GM21529 (cell line): ENCODE data around the gene PPP6R2.

Source experiments
- ATAC-seq: cut with Tn5 transposase; IDR thresholded peaks from one replicate; pipeline ENCODE4 v1.9.1; 2021; ENCODE audit not compliant: unreplicated experiment

PPP6R2 gene

DNA sequence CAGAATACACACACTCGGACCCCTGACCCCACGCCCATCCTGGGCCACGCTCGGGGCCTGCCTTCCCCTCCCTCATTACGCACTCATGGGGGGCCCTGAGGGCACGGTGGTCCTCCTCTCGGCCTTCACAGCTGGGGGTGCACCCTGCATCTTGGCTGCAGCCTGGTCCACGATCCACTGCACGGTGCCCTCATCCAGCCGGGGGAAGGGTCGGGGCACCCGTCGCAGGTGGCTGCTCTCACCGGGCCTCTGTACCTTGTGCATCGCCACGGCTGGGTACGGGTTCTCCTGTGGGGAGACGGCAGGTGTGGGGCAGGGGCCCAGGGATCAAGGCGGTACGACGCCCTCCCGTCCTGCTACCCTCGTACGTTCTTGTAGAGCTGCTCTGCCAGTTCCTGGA, 121.3 kb downstream of the PPP6R2 start:
- ATAC-seq = no peak

DNA sequence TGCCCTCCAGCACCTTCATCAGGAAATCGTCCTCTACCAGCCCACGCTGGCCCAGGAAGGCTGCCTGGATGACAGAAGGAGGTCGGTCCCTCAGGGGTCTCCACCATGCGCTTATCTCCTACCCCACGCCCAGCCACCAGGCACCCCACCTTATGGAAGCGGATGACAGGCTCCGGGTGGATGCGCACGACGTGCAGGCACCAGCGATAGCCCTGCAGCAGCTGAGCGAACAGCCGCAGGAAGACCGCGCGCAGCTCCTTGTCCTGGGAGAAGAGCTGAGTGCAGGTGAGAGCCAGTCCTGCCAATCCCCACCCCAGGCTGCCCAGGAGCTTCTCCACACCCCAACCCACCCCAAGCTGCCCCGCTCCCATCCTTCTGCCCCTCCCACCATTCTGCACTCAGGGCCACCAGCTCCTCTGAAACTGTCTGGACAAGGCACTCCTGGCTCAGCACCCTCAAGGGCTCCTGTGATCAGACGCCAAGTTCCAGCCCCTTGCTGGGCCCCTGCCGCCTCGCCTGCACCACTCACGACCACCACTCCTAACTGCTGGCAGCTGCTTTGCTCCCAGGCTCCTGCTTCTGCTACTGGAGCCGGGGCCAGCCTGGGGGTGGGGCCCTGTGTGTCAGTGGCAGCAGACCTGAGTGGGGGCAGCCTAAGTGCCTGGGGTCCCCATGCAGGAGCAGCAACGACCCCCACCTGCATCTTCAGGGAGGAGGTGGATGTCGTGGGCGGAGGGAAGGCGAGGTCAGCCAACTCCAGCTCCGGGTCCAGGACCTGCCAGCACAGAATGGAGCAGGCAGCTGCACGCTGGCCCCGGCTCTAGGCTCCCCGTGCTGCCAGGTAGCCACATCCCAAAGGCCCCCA, 122.2 kb downstream of the PPP6R2 start:
- ATAC-seq = no peak

DNA sequence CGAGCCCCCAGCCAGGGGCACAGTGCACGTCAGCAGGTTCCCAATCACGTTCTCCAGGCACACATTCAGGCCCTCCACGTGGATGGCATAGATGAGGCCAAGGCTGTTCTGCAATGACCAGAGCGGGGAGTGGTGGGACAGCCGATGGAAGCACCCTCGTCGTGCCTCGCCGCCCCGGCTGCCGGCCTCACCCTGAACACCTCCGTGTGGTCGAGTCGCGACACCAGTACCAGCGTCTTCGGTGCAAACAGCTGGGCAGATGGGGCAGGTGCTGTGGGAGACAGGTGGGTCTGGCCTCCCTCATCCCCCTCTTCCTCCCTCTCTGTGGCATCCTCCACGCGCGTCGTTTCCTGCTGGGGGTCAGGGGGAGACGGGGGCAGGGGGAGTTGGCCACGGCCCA, 124.2 kb downstream of the PPP6R2 start:
- no peak for ATAC-seq

DNA sequence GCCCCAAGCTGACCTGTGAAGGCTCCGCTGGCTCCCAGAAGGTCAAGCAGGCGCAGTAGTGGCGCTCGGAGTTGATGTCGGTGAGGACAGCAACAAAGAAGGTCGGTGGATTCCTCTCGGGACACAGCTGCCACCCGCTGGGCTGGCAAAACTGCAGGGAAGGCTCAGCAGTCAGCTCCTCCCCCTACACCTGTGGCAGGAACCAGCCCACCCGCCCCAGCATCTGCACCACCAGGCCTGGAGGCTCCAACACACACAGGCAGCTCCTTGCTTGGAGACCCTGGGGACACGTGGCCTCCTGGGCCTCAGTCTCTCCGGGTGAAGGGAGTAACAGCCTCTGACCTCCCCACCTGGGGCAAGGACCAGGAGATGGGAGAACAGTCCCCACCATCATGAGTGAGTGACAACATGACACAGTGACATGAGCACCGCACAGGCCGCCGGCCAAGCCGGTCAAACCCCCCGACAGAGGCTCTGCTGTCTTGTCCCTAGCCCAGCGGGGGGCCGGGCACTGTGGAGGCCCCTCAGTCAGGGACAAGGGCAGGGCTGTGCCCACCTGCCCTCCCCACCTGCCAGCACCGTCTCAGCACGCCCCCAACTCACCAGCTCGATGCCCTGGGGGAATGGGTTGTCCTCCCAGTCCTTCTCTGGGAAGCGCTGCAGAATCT, 124.8 kb downstream of the PPP6R2 start:
- ATAC-seq = no peak

DNA sequence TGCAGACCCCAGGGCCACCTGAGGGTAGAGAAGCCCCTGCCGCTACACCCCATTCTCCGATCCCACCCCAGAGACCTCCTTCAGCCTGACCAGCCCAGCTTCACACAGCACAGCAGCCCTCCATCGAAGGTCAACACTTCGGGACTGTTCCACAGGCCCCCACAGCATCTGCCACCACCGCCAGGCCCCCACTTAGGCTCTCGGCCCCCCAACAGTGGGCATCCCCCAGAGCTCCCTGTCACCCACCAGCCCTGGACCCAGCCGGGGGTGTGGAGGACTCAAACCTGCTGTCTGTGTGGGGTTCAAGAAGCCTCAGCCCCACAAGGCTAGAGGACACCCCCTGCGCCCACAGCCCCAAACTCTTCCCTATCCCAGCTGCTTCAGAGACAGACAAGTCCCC, 125.5 kb downstream of the PPP6R2 start:
- ATAC-seq = no peak

DNA sequence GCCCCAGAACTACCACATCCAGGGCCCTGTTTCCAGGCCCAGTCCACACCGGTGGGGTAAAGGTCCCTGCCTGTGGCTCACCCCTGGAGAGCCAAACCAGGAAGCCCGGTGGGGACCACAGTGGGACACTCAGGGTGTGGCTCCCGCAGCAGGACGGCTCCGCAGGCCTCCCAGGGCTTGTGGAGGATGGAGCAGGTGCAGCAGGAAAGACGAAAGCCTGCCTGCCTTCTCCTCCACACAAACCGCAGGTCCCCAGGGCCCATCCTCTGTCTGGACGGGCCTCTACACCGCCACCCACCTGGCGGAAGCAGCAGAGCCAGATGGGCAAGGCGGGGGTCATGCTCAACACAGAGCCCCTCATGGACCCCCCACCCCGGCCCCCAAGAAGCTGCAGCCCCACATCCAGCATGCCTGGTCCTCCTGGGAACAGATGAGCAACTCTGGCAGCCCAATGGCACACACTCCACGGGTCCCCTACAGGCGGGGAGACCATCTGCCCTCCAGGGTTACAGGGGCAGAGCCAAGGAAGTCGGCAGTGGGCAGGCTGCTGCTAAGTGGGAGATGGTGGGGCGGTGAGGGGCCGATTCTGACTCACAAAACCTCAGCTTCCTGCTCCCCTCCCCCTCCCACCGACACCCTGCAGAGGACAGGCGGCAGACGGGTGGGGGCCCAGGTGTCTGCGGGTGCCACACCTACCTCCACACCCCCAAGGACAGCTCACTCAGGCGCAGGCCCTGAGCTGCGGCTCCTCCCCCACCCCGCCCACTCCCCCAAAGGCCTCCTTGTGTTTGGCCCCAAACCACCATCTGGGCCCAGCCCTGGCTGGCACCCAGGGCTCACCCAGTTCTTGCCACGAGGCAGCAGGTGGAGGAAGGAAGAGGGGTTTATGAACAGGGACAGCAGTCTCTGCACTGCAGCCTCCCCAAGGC, 126.5 kb downstream of the PPP6R2 start:
- ATAC-seq = peak; percentile 47

DNA sequence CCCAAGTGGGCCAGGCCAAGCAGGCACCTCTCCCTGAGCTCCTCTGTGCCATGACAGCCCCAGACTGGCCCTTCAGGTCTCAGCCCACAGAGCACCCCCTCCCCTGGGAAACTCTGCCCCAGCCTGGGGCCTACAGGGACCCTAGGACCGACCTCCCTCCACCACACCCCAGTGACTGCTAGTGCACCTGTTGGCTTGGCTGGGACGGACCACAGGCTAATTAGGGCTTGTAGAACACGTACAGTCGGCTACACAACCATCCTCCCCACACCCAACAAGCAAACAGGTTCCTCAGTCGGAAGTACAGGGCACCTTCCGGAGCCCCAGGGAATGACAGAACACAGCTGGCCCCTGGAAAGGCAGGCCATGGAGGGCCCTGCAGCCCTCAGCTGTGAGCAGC, 127.4 kb downstream of the PPP6R2 start:
- no peak for ATAC-seq

DNA sequence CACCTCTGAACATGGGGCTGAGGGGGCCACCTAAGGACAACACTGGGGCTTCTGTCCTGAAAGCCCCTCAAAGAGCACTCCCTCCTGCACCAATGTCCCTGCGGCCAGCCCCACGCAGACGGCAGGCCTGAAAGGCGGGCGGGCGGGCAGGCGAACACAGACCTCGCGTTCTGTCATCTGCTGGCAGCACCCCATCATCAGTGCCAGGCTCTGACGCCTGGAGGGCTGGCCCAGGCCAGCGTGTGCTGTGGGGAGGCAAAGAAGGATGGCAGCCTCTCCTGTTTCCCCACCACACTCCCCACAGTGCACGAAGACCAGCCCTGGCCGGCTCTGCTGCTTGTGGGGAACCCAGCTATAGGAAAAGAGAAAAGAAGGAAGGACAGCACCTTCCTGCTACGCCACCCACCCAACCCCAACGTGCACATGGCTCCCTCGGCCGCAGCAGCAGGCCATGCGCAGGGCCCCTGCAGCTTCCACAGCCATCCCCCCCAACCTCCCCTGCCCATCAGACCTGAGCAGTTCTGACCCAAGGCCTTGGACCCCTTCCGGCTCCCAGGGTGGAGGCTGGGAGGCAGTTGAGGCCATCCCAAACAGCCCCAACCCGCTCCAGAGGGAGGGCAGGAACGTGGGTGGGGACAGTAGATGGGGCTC, 128.2 kb downstream of the PPP6R2 start:
- ATAC-seq = no peak

DNA sequence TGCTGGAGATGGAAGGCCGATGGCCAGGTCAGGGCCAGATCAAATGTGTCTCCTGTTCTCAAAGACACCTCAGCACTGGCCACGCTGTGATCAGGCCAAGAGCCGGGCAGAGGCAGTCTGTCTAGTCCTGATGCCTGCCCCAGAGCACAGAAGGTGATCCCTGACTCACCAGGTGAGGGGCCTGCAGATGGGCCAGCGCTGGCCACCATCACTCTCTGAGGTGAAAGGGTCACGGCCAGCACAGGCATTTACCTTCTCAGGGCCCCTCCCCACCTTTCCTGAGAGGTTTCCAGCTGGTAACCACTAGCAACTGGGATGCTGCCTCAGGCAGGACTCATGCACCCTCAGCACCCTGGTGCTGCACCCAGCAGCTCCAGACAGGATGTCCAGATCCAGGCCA, 128.8 kb downstream of the PPP6R2 start:
- no peak for ATAC-seq

DNA sequence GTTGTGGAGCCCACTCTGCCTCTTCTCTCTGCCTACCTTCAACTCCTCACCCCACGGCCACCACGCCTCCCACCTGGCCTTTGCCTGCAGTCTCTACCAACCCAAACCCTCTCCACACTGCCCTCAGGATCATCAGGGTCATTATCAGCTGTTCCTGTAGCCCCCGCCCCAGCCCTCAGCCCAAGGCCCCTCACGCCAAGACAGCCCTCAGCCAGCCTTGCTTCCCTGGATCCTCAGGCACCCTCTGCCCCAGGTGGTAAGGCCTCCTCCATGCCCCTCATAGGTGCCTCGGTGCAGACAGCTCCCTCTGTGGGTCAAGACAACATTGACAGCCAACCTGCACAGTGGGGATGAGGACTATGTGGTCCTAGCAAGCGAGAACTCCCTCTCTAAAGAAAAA, 130.0 kb downstream of the PPP6R2 start:
- no peak for ATAC-seq

DNA sequence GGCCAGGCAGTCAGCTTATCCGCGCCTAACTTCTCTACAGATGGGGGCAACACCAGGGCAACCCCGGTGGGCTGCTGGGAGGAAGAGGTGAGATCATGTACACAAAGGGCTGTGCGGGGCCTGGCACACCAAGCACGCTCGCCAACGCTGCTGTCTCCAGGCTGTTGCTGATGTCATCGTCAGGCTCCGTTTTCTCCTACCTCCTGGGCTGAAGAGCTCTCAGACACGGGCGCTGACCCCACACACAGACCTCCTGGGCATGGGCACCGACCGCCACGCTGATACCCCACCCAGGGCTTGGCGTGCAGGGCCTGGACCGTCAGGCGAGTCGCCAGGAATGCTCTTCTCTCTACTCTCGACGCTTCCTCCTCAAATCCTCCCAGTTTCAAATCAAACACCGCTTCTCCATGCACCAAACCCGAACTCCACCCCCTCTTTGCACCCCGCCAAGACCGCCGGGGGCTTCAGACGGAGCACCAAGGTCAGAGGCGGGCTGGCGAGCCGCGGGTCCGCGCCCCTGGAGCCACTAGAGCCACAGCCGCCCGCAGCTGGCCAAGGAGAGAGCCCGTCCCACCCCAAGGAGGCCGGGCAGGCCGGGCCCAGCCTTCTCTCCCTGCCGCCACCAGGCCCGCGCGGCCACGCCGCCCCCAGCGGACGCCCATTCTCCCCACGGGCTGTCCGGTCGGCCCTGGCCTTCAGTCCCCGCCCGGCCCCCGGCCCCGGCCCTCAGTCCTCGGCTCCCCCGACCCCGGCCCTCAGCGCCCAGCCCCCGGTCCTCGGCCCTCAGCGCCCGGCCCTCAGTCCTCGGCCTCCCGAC, 130.9 kb downstream of the PPP6R2 start:
- no peak for ATAC-seq

DNA sequence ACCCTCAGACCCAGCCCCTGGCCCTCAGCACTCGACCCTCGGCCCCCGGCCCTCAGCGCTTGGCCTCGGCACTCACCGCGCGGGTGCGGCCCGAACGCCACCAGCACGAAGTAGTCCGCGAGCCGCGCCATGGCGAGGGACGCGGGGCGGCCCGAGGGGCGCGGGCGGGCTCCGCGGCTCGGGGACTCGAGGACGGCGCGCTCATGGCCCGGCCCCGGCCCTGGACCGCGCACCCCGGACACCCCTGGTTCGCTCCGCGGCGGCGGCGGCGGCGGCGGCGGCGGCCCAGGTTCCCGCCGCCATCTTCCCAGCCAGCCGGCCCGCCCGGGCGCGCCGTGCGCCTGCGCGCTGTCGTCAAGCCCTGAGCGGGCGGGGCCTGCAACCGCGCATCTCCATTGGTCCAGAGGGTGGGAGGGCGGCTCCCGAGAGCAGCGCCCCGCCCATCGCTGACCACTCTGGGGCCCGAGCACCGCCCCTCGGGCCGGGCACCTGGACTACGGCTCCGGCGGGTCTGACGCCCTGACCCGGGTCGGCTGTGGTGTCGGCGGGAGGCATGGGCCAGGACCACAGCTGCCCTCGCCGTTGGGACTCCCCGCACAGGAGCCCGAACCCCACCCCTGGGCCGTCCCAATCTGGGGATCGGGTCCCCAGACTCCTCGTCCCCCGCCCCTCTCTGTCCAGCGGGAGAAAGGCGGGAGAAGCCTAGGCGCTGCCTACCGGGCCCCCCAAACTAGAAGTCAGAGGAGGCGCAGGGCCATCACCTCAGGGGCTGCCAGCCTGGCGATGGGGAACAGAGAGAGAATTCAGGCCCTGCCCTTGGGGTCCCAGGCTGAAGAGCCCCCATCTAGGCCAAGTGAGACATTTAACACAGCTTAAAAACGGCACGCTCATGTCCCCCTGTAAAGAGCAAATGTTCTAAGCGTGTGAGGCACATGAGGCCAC, 131.9 kb downstream of the PPP6R2 start, which contains the start of gene SBF1:
Gene SBF1, minus strand, starts transcription at position 326 of the 942 bp plus-strand sequence. Its CDS starts 195 bp downstream, at position 131.
- peak; percentile 61 for ATAC-seq

DNA sequence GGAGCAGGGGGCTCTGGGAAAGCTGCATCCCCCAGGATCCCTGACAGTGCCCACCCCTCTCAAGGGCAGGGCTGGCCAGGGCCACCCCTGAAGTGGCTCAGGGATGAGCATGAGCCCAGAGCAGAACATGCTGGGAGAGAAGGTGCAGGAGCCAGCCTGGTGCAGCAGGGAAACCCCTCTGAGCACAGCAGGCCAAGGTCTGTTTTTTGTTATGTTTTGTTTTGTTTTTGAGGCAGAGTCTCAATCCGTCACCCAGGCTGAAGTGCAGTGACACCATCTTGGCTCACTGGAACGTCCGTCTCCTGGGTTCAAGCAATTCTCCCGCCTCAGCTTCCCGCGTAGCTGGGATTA, 132.5 kb downstream of the PPP6R2 start:
- ATAC-seq = no peak

DNA sequence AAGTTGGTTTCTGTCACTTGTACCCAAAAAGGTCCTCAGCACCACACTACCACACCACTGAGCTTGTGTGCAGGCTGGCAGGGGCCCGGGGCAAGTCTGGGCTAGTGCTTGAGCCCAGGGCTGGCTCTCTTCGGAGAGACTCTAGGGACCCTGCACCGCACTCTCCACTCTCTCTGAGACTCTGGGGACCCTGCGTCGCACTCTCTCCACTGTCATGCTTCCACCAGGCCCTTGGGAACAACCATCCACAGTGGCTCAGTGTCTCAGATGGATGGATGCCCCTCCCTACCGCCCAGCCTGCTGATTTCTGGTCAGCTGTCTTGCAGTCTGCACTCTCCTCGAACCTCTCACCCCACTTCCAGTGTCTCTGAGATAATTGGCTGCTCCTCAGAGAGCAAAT, 133.7 kb downstream of the PPP6R2 start:
- ATAC-seq = no peak

DNA sequence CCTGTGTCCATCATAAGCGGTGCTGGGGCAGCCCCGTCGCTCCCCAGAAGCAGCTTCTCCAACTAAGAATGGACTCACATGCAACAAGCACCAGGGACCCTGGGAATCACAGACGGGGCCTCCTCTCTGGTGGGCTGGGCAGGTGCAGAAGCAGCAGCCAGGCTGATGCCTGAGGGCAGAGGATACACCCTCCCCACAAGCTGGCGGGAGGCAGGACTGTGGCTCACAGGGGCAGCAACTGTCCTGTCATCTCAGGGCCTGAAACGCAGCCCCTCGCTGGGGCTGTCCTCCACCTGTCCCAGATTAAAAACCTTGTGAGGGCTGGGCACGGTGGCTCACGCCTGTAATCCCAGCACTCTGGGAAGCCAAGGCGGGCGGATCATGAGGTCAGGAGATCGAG, 134.8 kb downstream of the PPP6R2 start:
- no peak for ATAC-seq

DNA sequence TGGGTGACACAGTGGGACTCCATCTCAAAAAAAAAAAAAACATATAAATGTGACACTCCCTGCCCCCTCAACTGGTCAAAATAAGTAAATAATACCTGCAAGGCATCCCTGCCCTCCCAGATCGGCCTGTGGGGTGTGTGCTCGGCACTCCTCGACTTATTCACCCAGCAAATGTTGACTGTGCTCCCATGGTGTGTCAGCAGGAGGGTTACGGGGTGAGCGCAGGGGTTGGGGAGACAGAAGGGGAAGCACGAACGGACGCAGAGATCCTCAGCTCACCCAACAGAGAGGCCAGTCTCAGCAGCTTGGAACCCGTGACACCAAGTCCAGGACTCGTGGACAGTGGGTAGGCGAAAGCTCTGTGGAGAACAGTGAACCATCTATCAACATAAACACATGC, 136.6 kb downstream of the PPP6R2 start:
- no peak for ATAC-seq

DNA sequence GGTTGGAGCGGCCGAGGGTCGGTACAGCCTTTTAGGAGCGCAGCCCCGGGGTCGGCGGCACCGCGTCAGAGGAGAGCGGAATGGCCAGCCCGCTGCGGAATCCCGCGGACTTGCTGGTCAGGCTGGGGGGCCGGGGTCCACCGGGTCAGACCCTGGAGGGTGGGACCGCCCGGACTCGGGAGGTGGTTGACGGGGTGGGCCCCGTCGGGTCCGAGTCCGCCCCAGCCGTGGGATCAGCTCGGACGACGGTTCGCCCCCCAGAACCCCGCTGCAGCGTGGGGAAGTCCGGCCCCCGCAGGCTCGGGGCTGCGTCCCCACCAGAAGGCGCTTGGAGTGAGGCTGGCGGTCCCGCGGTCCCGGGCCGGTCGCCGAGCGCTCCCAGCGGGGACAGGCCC, 137.9 kb downstream of the PPP6R2 start:
- ATAC-seq = no peak

DNA sequence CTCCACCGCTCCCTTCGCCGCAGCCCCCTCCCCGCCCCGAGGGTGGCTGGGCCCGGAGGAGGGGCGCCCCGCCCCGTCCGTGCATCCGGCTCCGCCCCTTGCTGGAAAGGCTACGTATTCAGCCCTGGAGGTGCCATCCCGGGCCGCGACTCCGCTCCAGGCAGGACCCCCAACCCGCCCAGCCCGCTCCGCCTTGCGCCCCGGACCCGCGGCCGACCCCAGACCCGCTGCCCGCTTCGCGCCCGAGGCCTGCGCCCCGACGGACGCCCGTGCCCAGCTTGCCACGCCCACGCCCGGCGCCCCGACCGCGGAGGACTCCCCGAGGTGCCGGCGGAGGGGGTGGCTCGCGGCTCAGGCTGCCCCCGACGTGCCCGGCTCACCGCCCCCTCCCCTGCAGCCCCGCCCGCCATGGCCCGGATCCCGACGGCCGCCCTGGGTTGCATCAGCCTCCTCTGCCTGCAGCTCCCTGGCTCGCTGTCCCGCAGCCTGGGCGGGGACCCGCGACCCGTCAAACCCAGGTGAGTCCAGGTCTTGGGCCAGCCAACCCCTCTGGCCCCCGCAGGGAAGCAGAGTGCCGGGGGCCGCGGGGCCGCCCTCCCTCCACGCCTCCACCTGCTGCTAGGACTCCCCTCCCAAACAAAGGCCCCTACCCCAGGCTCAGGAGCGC, 138.4 kb downstream of the PPP6R2 start, which contains the start of gene ADM2:
Gene ADM2, plus strand, starts transcription at position 104 of the 667 bp plus-strand sequence. Its CDS starts 305 bp downstream, at position 409.
- ATAC-seq = no peak
